Heart right ventricle (tissue), 16 donors: ENCODE data around the gene RHOJ. TPM values are rescaled to one million over a fixed set of nuclear protein-coding genes. Genes with fewer than 3 reads are reported as not detected.

Experiments
- ATAC-seq, 8 donors: fragments of 200-7000 bp; cut with Tn5 transposase; one replicate each; pipeline ENCODE4 v1.9.1; 2020; ENCODE audit warnings: mild to moderate bottlenecking in 8 of 8, moderate library complexity in 8 of 8, moderate number of reproducible peaks in 1 of 8
- DNase-seq, 2 donors: peaks; one replicate each; pipeline ENCODE4 v3.0.0-alpha.2; 2020
- H3K27ac ChIP-seq, 10 donors: fragments of 200-600 bp; sonication (generic) in 2 of 10; one replicate each; pipeline versions ENCODE4 v1.5.0 to v1.8.0; 2020 to 2022; ENCODE audit warnings: mild to moderate bottlenecking in 3 of 10
- H3K27me3 ChIP-seq, 7 donors: fragments of 200-600 bp; one replicate each; pipeline ENCODE4 v1.8.0; 2021 to 2022; ENCODE audit warnings: mild to moderate bottlenecking in 2 of 7
- H3K36me3 ChIP-seq, 9 donors: fragments of 200-600 bp; sonication (generic) in 1 of 9; one replicate each; pipeline versions ENCODE4 v1.5.0 to v1.8.0; 2020 to 2022; ENCODE audit warnings: mild to moderate bottlenecking in 2 of 9
- H3K4me1 ChIP-seq, 9 donors: fragments of 200-600 bp; sonication (generic) in 1 of 9; one replicate each; pipeline versions ENCODE4 v1.5.0 to v1.8.0; 2020 to 2022; ENCODE audit warnings: mild to moderate bottlenecking in 4 of 9
- H3K4me3 ChIP-seq, 10 donors: fragments of 200-600 bp; sonication (generic) in 2 of 10; one replicate each; pipeline versions ENCODE4 v1.5.0 to v1.8.0; 2020 to 2022; ENCODE audit warnings: mild to moderate bottlenecking in 7 of 10, moderate library complexity in 2 of 10
- H3K9me3 ChIP-seq, 11 donors: fragments of 200-600 bp in 10 of 11; sonication (generic) in 2 of 11; one replicate each; pipeline versions ENCODE4 v1.5.0 to v1.8.0; 2013 to 2022; ENCODE audit warnings: mild to moderate bottlenecking in 2 of 11, control low read depth in 1 of 11, moderate library complexity in 1 of 11
- CTCF ChIP-seq, 9 donors: fragments of 200-600 bp; sonication (generic) in 2 of 9; IDR thresholded peaks; one replicate each; pipeline versions ENCODE4 v1.5.0 to v1.8.0; 2021 to 2022; ENCODE audit warnings: antibody characterized with exemption in 9 of 9, mild to moderate bottlenecking in 5 of 9, moderate library complexity in 1 of 9
- WGBS, 2 donors: extraction: QIAGEN DNeasy Blood & Tissue Kit; methylation state at CpG; one replicate each; pipeline ENCODE4 v1.1.7; 2013; ENCODE audit warnings: inconsistent platforms in 1 of 2; 5-methylcytosine and 5-hydroxymethylcytosine counted together
- intact Hi-C, 10 donors: fragments of 100-400 bp; cut with DNase I; formaldehyde crosslinking; loops; one replicate each; pipeline versions ENCODE4 v1.11.1 to v1.14.2; 2022
- polyA plus RNA-seq, 2 donors: library from polyadenylated mRNA; stranded (reverse); fragments of 200-250 nt; gene quantifications; one replicate each; pipeline ENCODE4 v1.2.3, GENCODE V29; 2013
- total RNA-seq, 10 donors: library from RNA; stranded (reverse); fragmentation: NEBNext Ultra II Directional in 3 of 10; extraction: Animal tissue kit (Norgen Biotek cat#: 25700) in 3 of 10; gene quantifications; one replicate each; pipeline versions ENCODE4 v1.2.1 to v1.2.4, GENCODE V29; 2021 to 2023
- donor health status: Arrhythmogenic right ventricular cardiomyopathy.
- donor health status: ischemic (EF 13 %, LVEDD 7.1; RV severe dilation, severe dysfunction).
- donor health status: healthy with polysubstance abuse.
- donor health status: DM: no; HTN: yes; CAD: no.
- donor health status: DM: no; HTN: no; CAD: no.
- donor health status: ischemic (EF 25% LVEDD 6.9; RV normal size, moderate dysfunction).
- donor health status: ischemic (EF 25% LVEDD 5.7; RV mildly dilated, moderate dysfunction).
- donor health status: healthy.
- donor health status: DM: yes; HTN: yes; CAD: no.
- donor health status: Ischemic cardiomyopathy.
- donor health status: ischemic (EF 35%, LVEDD 5.7; RV mildly dilated, moderate dysfunction).
- donor health status: nonischemic (EF 11% LVEDD 7.7; RV severe dilation, severe dysfunction).
- donor health status: DM: yes; HTN: yes; CAD: no.
- donor health status: PGD.
- donor health status: ischemic (EF 29% LVEDD 5.4; RV normal size, mild dysfunction).
- donor health status: nonischemic (EF 23%, LVEDD 6.1; RV moderate dilation, normal function).

RHOJ gene
- total and polyA plus RNA-seq, 12 donors, result 7.5 to 19.8 (median 12.2) TPM

- H3K4me1 ChIP-seq, result peaks cover 0 to 47% (median 14%) of the 10 kb centered on the region in 9 donors
Measured at GRCh38 chr14:63205044-63205575, 867 bp downstream of the RHOJ start.

GRCh38 chr14:63205866-63206265 lies 1.6 kb downstream of the RHOJ start:
- no peak for ATAC-seq
- intact Hi-C loops, result loop anchor here in 1 of 10 donors (2.0 kb wide), 1 partner anchor 67 kb away; no protein-coding TSS in a partner anchor
- peak overlapping the region in 9 of 10 donors; percentile 81 to 98 (median 93) for H3K27ac ChIP-seq

More at GRCh38 chr14:63205044-63205575, 867 bp downstream of the RHOJ start:
- H3K9me3 ChIP-seq, result no peaks in the 10 kb centered on the region
- intact Hi-C loops, result loop anchor here in 1 of 10 donors (2.0 kb wide), 1 partner anchor 68 kb away; no protein-coding TSS in a partner anchor
- H3K27ac ChIP-seq, result peak overlapping the region; percentile 75 to 98 (median 93)
- peak overlapping the region; percentile 44 to 70 (median 60) for H3K4me3 ChIP-seq
- no peak for DNase-seq
- no peaks in the 10 kb centered on the region for H3K36me3 ChIP-seq
- no peak for TF ChIP-seq CTCF (IDR thresholded peaks at IDR 0.05)
- peak in 7 of 8 donors; percentile 21 to 44 (median 33) for ATAC-seq
- no peaks in the 10 kb centered on the region for H3K27me3 ChIP-seq
- WGBS, 2 donors, result 30 to 37% methylated on average over 10 of the region's 10 CpGs

GRCh38 chr14:63209160-63209559 lies 4.9 kb downstream of the RHOJ start:
- TF ChIP-seq CTCF (IDR thresholded peaks at IDR 0.05), result no peak
- no peaks in the 10 kb centered on the region for H3K27me3 ChIP-seq
- no peak overlapping the region for H3K4me3 ChIP-seq
- H3K4me1 ChIP-seq, result peaks cover 0 to 52% (median 3%) of the 10 kb centered on the region in 9 donors
- WGBS, 2 donors, result 100% methylated on average over 1 of the region's 1 CpG
- no peak overlapping the region for H3K27ac ChIP-seq
- ATAC-seq (no peak), DNase-seq (no peak)
- intact Hi-C loops, result no loop called here
- peaks cover 0 to 33% (median 0%) of the 10 kb centered on the region in 9 donors for H3K36me3 ChIP-seq
- peaks cover 0 to 7% (median 0%) of the 10 kb centered on the region in 11 donors for H3K9me3 ChIP-seq

More at GRCh38 chr14:63205866-63206265, 1.6 kb downstream of the RHOJ start:
- no peak for DNase-seq
- Histone ChIP-seq H3K27me3 (no peaks in the 10 kb centered on the region), H3K4me3 (peak overlapping the region; percentile 44 to 70 (median 60)), H3K36me3 (peaks cover 0 to 1% (median 0%) of the 10 kb centered on the region in 9 donors), H3K4me1 (peaks cover 0 to 47% (median 10%) of the 10 kb centered on the region in 9 donors), H3K9me3 (no peaks in the 10 kb centered on the region)
- TF ChIP-seq CTCF (IDR thresholded peaks at IDR 0.05), result no peak

GRCh38 chr14:63210812-63211211 lies 6.6 kb downstream of the RHOJ start:
- Histone ChIP-seq H3K27me3 (no peaks in the 10 kb centered on the region), H3K4me1 (peaks cover 0 to 63% (median 5%) of the 10 kb centered on the region in 9 donors), H3K27ac (no peak overlapping the region), H3K36me3 (peaks cover 0 to 34% (median 0%) of the 10 kb centered on the region in 9 donors), H3K9me3 (peaks cover 0 to 7% (median 0%) of the 10 kb centered on the region in 11 donors), H3K4me3 (no peak overlapping the region)
- TF ChIP-seq CTCF (IDR thresholded peaks at IDR 0.05), result no peak
- ATAC-seq (no peak), DNase-seq (no peak)
- intact Hi-C loops, result no loop called here
- WGBS, 2 donors, result 0% methylated on average over 1 of the region's 1 CpG
